HEK293 (cell line): ENCODE measurements around the gene IQGAP3.

Experiments used
- CTCF ChIA-PET: fragments of 350-600 bp; formaldehyde crosslinking; extraction: SDS; loops from one replicate; lab custom pipeline; 2021; ENCODE audit warnings: antibody characterized with exemption; lab: Yijun Ruan, JAX
- POLR2A ChIA-PET: fragments of 300-600 bp; formaldehyde crosslinking; extraction: SDS; loops from one replicate; lab custom pipeline; 2020; ENCODE audit warnings: antibody characterized with exemption, inconsistent platforms; lab: Yijun Ruan, JAX
- H3K27ac ChIP-seq: fragments of 200-500 bp; sonication (Bioruptor generic); 2 replicates; pipeline ENCODE4 v1.5.1; 2014; ENCODE audit warnings: low read depth, low read length, control low read depth, inconsistent platforms; ENCODE audit errors: extremely low read depth
- H3K36me3 ChIP-seq, 2 experiments: fragments of 200-500 bp in 1 of 2; sonication (Bioruptor generic) in 1 of 2; 1 replicate in 1 of 2; 2 replicates in 1 of 2; pipeline ENCODE4 v1.5.1; 2014 to 2017; ENCODE audit warnings: inconsistent platforms in 2 of 2, low read length in 2 of 2; ENCODE audit not compliant: control insufficient read depth in 2 of 2, insufficient read depth in 1 of 2
- H3K4me1 ChIP-seq: fragments of 200-500 bp; sonication (Bioruptor generic); 2 replicates; pipeline ENCODE4 v1.5.1; 2014; ENCODE audit warnings: mild to moderate bottlenecking, low read length, inconsistent platforms; ENCODE audit not compliant: control insufficient read depth, insufficient read depth
- H3K4me3 ChIP-seq: 2 replicates; pipeline ENCODE4 v1.5.1; 2011; ENCODE audit warnings: low read depth, mild to moderate bottlenecking, control low read depth, low read length, moderate library complexity
- H3K9me3 ChIP-seq: fragments of 200-500 bp; sonication (Bioruptor generic); 2 replicates; pipeline ENCODE4 v1.5.1; 2014; ENCODE audit warnings: low read depth, low read length, inconsistent platforms; ENCODE audit not compliant: control insufficient read depth, insufficient read depth
- FEZF1 ChIP-seq: fragments of 450-650 bp; formaldehyde crosslinking; IDR thresholded peaks from 2 replicates; pipeline ENCODE4 v1.5.1; 2016; ENCODE audit warnings: missing biosample characterization, missing genetic modification characterization
- KLF10 ChIP-seq: fragments of 450-650 bp; IDR thresholded peaks from 2 replicates; pipeline ENCODE4 v1.5.1; 2018; ENCODE audit warnings: missing biosample characterization, mild to moderate bottlenecking, missing genetic modification characterization
- KLF17 ChIP-seq: fragments of 450-650 bp; formaldehyde crosslinking; IDR thresholded peaks from 2 replicates; pipeline ENCODE4 v1.5.1; 2016; ENCODE audit warnings: missing biosample characterization, missing genetic modification characterization
- KLF8 ChIP-seq: fragments of 450-650 bp; formaldehyde crosslinking; IDR thresholded peaks from 2 replicates; pipeline ENCODE4 v1.5.1; 2016; ENCODE audit warnings: missing biosample characterization, missing genetic modification characterization
- OVOL3 ChIP-seq: fragments of 450-650 bp; formaldehyde crosslinking; IDR thresholded peaks from 2 replicates; pipeline ENCODE4 v1.5.1; 2016; ENCODE audit warnings: missing biosample characterization, missing genetic modification characterization
- REPIN1 ChIP-seq: fragments of 450-650 bp; formaldehyde crosslinking; IDR thresholded peaks from 2 replicates; pipeline ENCODE4 v1.5.1; 2017; ENCODE audit warnings: missing biosample characterization, missing genetic modification characterization, low read depth
- SP3 ChIP-seq: fragments of 450-650 bp; formaldehyde crosslinking; IDR thresholded peaks from 2 replicates; pipeline ENCODE4 v1.5.1; 2016; ENCODE audit warnings: missing biosample characterization, missing genetic modification characterization
- ZBTB48 ChIP-seq: fragments of 450-650 bp; formaldehyde crosslinking; IDR thresholded peaks from 2 replicates; pipeline ENCODE4 v1.5.1; 2016; ENCODE audit warnings: missing biosample characterization, missing genetic modification characterization
- ZBTB8A ChIP-seq: fragments of 450-650 bp; formaldehyde crosslinking; IDR thresholded peaks from 2 replicates; pipeline ENCODE4 v1.5.1; 2016; ENCODE audit warnings: missing biosample characterization, missing genetic modification characterization
- ZFP37 ChIP-seq: fragments of 450-650 bp; formaldehyde crosslinking; IDR thresholded peaks from 2 replicates; pipeline ENCODE4 v1.5.1; 2016; ENCODE audit warnings: missing biosample characterization, missing genetic modification characterization
- ZFP41 ChIP-seq: fragments of 450-650 bp; formaldehyde crosslinking; IDR thresholded peaks from 2 replicates; pipeline ENCODE4 v1.5.1; 2016; ENCODE audit warnings: missing biosample characterization, missing genetic modification characterization, borderline replicate concordance
- ZNF112 ChIP-seq: fragments of 450-650 bp; formaldehyde crosslinking; IDR thresholded peaks from 2 replicates; pipeline ENCODE4 v1.5.0; 2017; ENCODE audit warnings: missing biosample characterization, missing genetic modification characterization
- ZNF133 ChIP-seq: fragments of 450-650 bp; formaldehyde crosslinking; IDR thresholded peaks from 2 replicates; pipeline ENCODE4 v1.5.1; 2016; ENCODE audit warnings: missing biosample characterization, missing genetic modification characterization
- ZNF223 ChIP-seq: fragments of 450-650 bp; formaldehyde crosslinking; IDR thresholded peaks from 2 replicates; pipeline ENCODE4 v1.5.1; 2016; ENCODE audit warnings: missing biosample characterization, missing genetic modification characterization
- ZNF266 ChIP-seq: fragments of 450-650 bp; formaldehyde crosslinking; IDR thresholded peaks from 2 replicates; pipeline ENCODE4 v1.5.1; 2016; ENCODE audit warnings: missing biosample characterization, missing genetic modification characterization, low read depth
- ZNF341 ChIP-seq: fragments of 450-650 bp; formaldehyde crosslinking; IDR thresholded peaks from 2 replicates; pipeline ENCODE4; 2016; ENCODE audit warnings: low read depth, missing biosample characterization, missing genetic modification characterization
- ZNF391 ChIP-seq: fragments of 450-650 bp; formaldehyde crosslinking; IDR thresholded peaks from 2 replicates; pipeline ENCODE4 v1.5.1; 2016; ENCODE audit warnings: low read depth, missing biosample characterization, missing genetic modification characterization, borderline replicate concordance
- ZNF501 ChIP-seq: fragments of 450-650 bp; formaldehyde crosslinking; IDR thresholded peaks from 2 replicates; pipeline ENCODE4 v1.5.1; 2016; ENCODE audit warnings: missing biosample characterization, missing genetic modification characterization
- ZNF548 ChIP-seq: fragments of 450-650 bp; formaldehyde crosslinking; IDR thresholded peaks from 2 replicates; pipeline ENCODE4 v1.5.1; 2016; ENCODE audit warnings: missing biosample characterization, missing genetic modification characterization
- ZNF555 ChIP-seq: fragments of 450-650 bp; formaldehyde crosslinking; conservative IDR thresholded peaks from 2 replicates; pipeline ENCODE4 v1.5.1; 2017; ENCODE audit warnings: missing biosample characterization, mild to moderate bottlenecking, missing genetic modification characterization, inconsistent platforms
- ZNF558 ChIP-seq: fragments of 450-650 bp; formaldehyde crosslinking; IDR thresholded peaks from 2 replicates; pipeline ENCODE4 v1.5.1; 2016; ENCODE audit warnings: missing biosample characterization, missing genetic modification characterization
- ZNF600 ChIP-seq: fragments of 450-650 bp; formaldehyde crosslinking; IDR thresholded peaks from 2 replicates; pipeline ENCODE4 v1.5.1; 2016; ENCODE audit warnings: missing biosample characterization, missing genetic modification characterization
- ZNF621 ChIP-seq: fragments of 450-650 bp; formaldehyde crosslinking; IDR thresholded peaks from 2 replicates; pipeline ENCODE4 v1.5.1; 2017; ENCODE audit warnings: missing biosample characterization, missing genetic modification characterization
- ZNF670 ChIP-seq: fragments of 450-650 bp; formaldehyde crosslinking; IDR thresholded peaks from 2 replicates; pipeline ENCODE4 v1.5.1; 2016; ENCODE audit warnings: missing biosample characterization, missing genetic modification characterization, low read depth
- ZNF791 ChIP-seq: fragments of 450-650 bp; formaldehyde crosslinking; IDR thresholded peaks from 2 replicates; pipeline ENCODE4 v1.5.1; 2016; ENCODE audit warnings: missing biosample characterization, missing genetic modification characterization
- ZNF843 ChIP-seq: fragments of 450-650 bp; formaldehyde crosslinking; IDR thresholded peaks from 2 replicates; pipeline ENCODE4 v1.5.1; 2016; ENCODE audit warnings: missing biosample characterization, missing genetic modification characterization
- TF ChIP-seq, protein P1 (sequence below): fragments of 450-650 bp; formaldehyde crosslinking; IDR thresholded peaks from 2 replicates; pipeline ENCODE4 v1.5.1; 2016; ENCODE audit warnings: missing biosample characterization, missing genetic modification characterization
- TF ChIP-seq, protein P2 (sequence below): fragments of 450-650 bp; IDR thresholded peaks from 2 replicates; pipeline ENCODE4 v1.5.1; 2018; ENCODE audit warnings: missing biosample characterization, missing genetic modification characterization

The IQGAP3 gene

DNA sequence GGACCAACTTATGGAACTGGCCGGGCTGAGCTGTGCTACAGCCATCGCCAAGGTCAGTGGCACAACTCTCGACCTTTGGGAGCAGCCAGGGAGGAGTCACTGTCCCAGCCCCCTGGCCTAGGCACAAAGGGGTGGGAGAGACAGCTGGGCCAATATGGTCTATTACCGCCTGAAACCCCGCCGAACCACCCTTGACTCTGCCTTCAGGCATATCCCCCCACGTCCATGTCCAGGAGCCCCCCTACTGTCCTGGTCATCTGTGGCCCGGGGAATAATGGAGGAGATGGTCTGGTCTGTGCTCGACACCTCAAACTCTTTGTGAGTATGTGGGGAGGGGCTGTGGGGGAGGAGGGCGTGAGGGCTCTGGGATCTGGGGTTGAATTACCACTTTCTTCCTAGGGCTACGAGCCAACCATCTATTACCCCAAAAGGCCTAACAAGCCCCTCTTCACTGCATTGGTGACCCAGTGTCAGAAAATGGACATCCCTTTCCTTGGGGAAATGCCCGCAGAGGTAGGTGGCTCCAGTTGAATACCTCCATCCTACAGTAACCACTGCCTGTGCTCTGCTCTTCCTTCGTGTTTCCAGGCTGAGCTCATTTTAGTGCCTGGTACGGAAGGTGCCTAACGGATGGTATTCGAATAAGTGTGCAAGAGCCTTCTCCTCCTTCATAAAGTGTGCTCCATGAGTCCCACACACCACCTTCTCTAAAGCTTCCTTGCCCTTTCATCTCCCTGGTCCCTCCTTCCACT lies 20.0 kb upstream of the IQGAP3 start:
- POLR2A ChIA-PET, result interaction anchor here (0.8 to 2.1 kb wide), 7 partner anchors 10 to 140 kb away, joined by 3 to 17 read pairs (median 4); partner anchors contain the start of gene GPATCH4
- Histone ChIP-seq H3K9me3 (no peaks in the 10 kb centered on the region), H3K4me1 (no peaks in the 10 kb centered on the region), H3K4me3 (peak overlapping the region; percentile 85), H3K36me3 (peaks cover 0 to 50% of the 10 kb centered on the region in 2 experiments; a peak in 1 of 3 replicates), H3K27ac (peak overlapping the region; percentile 83; the same call in 1 of the 2 replicates)
- TF ChIP-seq ZNF558 (tag by site-specific recombination) (no peak), KLF8 (tag by site-specific recombination) (no peak), SP3 (tag by site-specific recombination) (peak; percentile 30; the same call in 1 of the 2 replicates), ZFP41 (tag by site-specific recombination) (no peak), ZBTB48 (tag by site-specific recombination) (peak; percentile 72; the same call in 1 of the 2 replicates), KLF10 (tag by site-specific recombination) (0 out of 2 replicates have a peak, but pooled peaks have one; percentile 0), ZNF501 (tag by site-specific recombination) (peak; percentile 7; the same call in 1 of the 2 replicates), FEZF1 (tag by site-specific recombination) (no peak), ZNF223 (tag by site-specific recombination) (no peak), OVOL3 (no peak), ZFP37 (tag by site-specific recombination) (peak; percentile 6; the same call in 1 of the 2 replicates), ZNF670 (no peak), ZNF843 (tag by site-specific recombination) (0 out of 2 replicates have a peak, but pooled peaks have one; percentile 2), ZNF600 (tag by site-specific recombination) (peak; percentile 91)
- TF ChIP-seq, protein P1, sequence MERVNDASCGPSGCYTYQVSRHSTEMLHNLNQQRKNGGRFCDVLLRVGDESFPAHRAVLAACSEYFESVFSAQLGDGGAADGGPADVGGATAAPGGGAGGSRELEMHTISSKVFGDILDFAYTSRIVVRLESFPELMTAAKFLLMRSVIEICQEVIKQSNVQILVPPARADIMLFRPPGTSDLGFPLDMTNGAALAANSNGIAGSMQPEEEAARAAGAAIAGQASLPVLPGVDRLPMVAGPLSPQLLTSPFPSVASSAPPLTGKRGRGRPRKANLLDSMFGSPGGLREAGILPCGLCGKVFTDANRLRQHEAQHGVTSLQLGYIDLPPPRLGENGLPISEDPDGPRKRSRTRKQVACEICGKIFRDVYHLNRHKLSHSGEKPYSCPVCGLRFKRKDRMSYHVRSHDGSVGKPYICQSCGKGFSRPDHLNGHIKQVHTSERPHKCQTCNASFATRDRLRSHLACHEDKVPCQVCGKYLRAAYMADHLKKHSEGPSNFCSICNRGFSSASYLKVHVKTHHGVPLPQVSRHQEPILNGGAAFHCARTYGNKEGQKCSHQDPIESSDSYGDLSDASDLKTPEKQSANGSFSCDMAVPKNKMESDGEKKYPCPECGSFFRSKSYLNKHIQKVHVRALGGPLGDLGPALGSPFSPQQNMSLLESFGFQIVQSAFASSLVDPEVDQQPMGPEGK, result peak; percentile 33; the same call in 1 of the 2 replicates
- CTCF ChIA-PET, result interaction anchor here (0.5 to 2.2 kb wide), 14 partner anchors 7 to 326 kb away, joined by 3 to 13 read pairs (median 4); no protein-coding TSS in a partner anchor

- H3K4me3 ChIP-seq, result peak within 1 kb of the TSS; percentile 85
- H3K27ac ChIP-seq, result peak within 1 kb of the TSS; percentile 83
- no peaks in the 10 kb centered on the region for H3K9me3 ChIP-seq
- H3K4me1 ChIP-seq, result no peaks in the 10 kb centered on the region
- ChIA-PET POLR2A (interaction anchor here (0.8 to 2.1 kb wide), 11 partner anchors 8 to 139 kb away, joined by 3 to 17 read pairs (median 4); partner anchors contain the start of genes GPATCH4 and MEF2D), CTCF (interaction anchor here (0.6 to 2.2 kb wide), 20 partner anchors 8 to 235 kb away, joined by 3 to 13 read pairs (median 4); partner anchors contain the start of genes GPATCH4 and HAPLN2)
- H3K36me3 ChIP-seq, result peaks cover 0 to 43% of the 10 kb centered on the region in 2 experiments; a peak in 1 of 3 replicates
- TF ChIP-seq, protein P2, sequence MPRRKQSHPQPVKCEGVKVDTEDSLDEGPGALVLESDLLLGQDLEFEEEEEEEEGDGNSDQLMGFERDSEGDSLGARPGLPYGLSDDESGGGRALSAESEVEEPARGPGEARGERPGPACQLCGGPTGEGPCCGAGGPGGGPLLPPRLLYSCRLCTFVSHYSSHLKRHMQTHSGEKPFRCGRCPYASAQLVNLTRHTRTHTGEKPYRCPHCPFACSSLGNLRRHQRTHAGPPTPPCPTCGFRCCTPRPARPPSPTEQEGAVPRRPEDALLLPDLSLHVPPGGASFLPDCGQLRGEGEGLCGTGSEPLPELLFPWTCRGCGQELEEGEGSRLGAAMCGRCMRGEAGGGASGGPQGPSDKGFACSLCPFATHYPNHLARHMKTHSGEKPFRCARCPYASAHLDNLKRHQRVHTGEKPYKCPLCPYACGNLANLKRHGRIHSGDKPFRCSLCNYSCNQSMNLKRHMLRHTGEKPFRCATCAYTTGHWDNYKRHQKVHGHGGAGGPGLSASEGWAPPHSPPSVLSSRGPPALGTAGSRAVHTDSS (tag by site-specific recombination), result no peak
- TF ChIP-seq REPIN1 (tag by site-specific recombination) (no peak), ZBTB8A (tag by site-specific recombination) (peak; percentile 76), ZNF112 (tag by site-specific recombination) (no peak), ZNF266 (no peak), ZNF548 (tag by site-specific recombination) (peak; percentile 92), KLF17 (tag by site-specific recombination) (peak; percentile 40; the same call in 1 of the 2 replicates), ZNF391 (no peak), ZNF791 (tag by site-specific recombination) (no peak), ZNF133 (no peak), ZNF341 (tag by site-specific recombination) (no peak), ZNF621 (no peak), ZNF555 (tag by site-specific recombination) (no peak)
These were observed 19.2 kb upstream of the IQGAP3 start, which contains the start of gene NAXE for GRCh38 chr1:156591432-156592157. Gene NAXE (plus strand): TSS chr1:156591776. CDS start chr1:156591805, 29 bp downstream.
